ENCODE results near the gene PLD2.
"Not testable (repeated sequence)": the region's sequence is repeated elsewhere in the genome, so short reads cannot be mapped to it uniquely, and the experiment has no call there.

PLD2 gene

GRCh38 chr17:4858068-4858881, 51.3 kb downstream of the PLD2 start:
- DNase-seq (ENCODE audit: low read depth in 2 of 2), result no peak

- DNase-seq (ENCODE audit: low read depth in 2 of 2), result no peak
Observed at GRCh38 chr17:4858882-4859260, 51.9 kb downstream of the PLD2 start.

- no peak for DNase-seq (ENCODE audit: low read depth in 2 of 2)
Observed at GRCh38 chr17:4859816-4860625, 53.1 kb downstream of the PLD2 start.

- DNase-seq (ENCODE audit: low read depth in 2 of 2), result no peak
Observed at GRCh38 chr17:4860651-4861050, 53.7 kb downstream of the PLD2 start.

- no peak for DNase-seq (ENCODE audit: low read depth in 2 of 2)
Observed at GRCh38 chr17:4861052-4861451, 54.1 kb downstream of the PLD2 start.

GRCh38 chr17:4862720-4863119, 55.8 kb downstream of the PLD2 start:
- DNase-seq (ENCODE audit: low read depth in 2 of 2), result no peak

- no peak for DNase-seq (ENCODE audit: low read depth in 2 of 2)
Observed at GRCh38 chr17:4863321-4863720, 56.4 kb downstream of the PLD2 start.

- not testable (repeated sequence) for DNase-seq (ENCODE audit: low read depth in 2 of 2)
Observed at GRCh38 chr17:4867535-4867934, 60.6 kb downstream of the PLD2 start.

GRCh38 chr17:4869058-4869998, 62.4 kb downstream of the PLD2 start:
- DNase-seq (ENCODE audit: low read depth in 2 of 2), result not testable (repeated sequence)

GRCh38 chr17:4870855-4871254, 63.9 kb downstream of the PLD2 start:
- DNase-seq (ENCODE audit: low read depth in 2 of 2), result no peak

- DNase-seq (ENCODE audit: low read depth in 2 of 2), result no peak
Observed at GRCh38 chr17:4872786-4873185, 65.8 kb downstream of the PLD2 start.

All from stimulated activated CD8-positive, alpha-beta memory T cell treated with anti-CD3 and anti-CD28 coated beads, Interleukin-15, amount 100 ng/mL, for 4 hours (primary cell).